Smooth muscle cell (in vitro differentiated cells): ENCODE data around the gene PPP1R3G. TPM values are rescaled to one million over a fixed set of nuclear protein-coding genes. Genes with fewer than 3 reads are reported as not detected.

Experiments used
- DNase-seq: peaks from one replicate; lab custom pipeline; 2025; ENCODE audit not compliant: unreplicated experiment; lab: John Stamatoyannopoulos, UW
- H2AFZ ChIP-seq: fragments of 200-600 bp; sonication (generic); 2 replicates; pipeline ENCODE4 v1.6.0; 2016; ENCODE audit warnings: antibody characterized with exemption, low read depth, mild to moderate bottlenecking
- H3F3A ChIP-seq: fragments of 200-600 bp; sonication (generic); 2 replicates; pipeline ENCODE4 v1.6.0; 2017; ENCODE audit warnings: antibody characterized with exemption, low read depth
- H3K27ac ChIP-seq: fragments of 200-600 bp; sonication (generic); 2 replicates; pipeline ENCODE4 v1.5.1; 2016; ENCODE audit warnings: low read depth, mild to moderate bottlenecking
- H3K27me3 ChIP-seq: fragments of 200-600 bp; sonication (generic); 2 replicates; pipeline ENCODE4 v1.6.1; 2016; ENCODE audit warnings: low read depth, mild to moderate bottlenecking
- H3K36me3 ChIP-seq: fragments of 200-600 bp; sonication (generic); 2 replicates; pipeline ENCODE4 v1.5.1; 2016; ENCODE audit warnings: low read depth
- H3K4me1 ChIP-seq: fragments of 200-600 bp; sonication (generic); 2 replicates; pipeline ENCODE4 v1.5.1; 2016; ENCODE audit warnings: low read depth
- H3K4me2 ChIP-seq: fragments of 200-600 bp; sonication (generic); 2 replicates; pipeline ENCODE4 v1.6.0; 2016; ENCODE audit warnings: mild to moderate bottlenecking
- H3K4me3 ChIP-seq: fragments of 200-600 bp; sonication (generic); 2 replicates; pipeline ENCODE4 v1.5.1; 2016; ENCODE audit warnings: mild to moderate bottlenecking
- H3K79me2 ChIP-seq: fragments of 200-600 bp; sonication (generic); 2 replicates; pipeline ENCODE4 v1.6.0; 2016; ENCODE audit warnings: low read depth, mild to moderate bottlenecking
- H3K9ac ChIP-seq: fragments of 200-600 bp; sonication (generic); 2 replicates; pipeline ENCODE4 v1.6.0; 2016; ENCODE audit warnings: low read depth
- H3K9me3 ChIP-seq: fragments of 200-600 bp; sonication (generic); replicated peaks from 2 replicates; pipeline ENCODE4 v1.5.1; 2016; ENCODE audit warnings: low read depth
- H4K20me1 ChIP-seq: fragments of 200-600 bp; sonication (generic); 2 replicates; pipeline ENCODE4 v1.6.0; 2016; ENCODE audit warnings: low read depth
- CTCF ChIP-seq: fragments of 200-600 bp; sonication (generic); IDR thresholded peaks from 2 replicates; pipeline ENCODE4 v1.5.1; 2017; ENCODE audit warnings: borderline replicate concordance, mild to moderate bottlenecking, antibody characterized with exemption; ENCODE audit not compliant: insufficient read depth, poor library complexity, severe bottlenecking
- WGBS: methylation state at CpG from one replicate; pipeline ENCODE4 v1.1.7; 2016; ENCODE audit warnings: low lambda C conversion rate; 5-methylcytosine and 5-hydroxymethylcytosine counted together
- polyA plus RNA-seq: library from polyadenylated mRNA; unstranded; fragments of >200 nt; fragmentation: Nextera tagmentation; extraction: Ambion mirVana; gene quantifications from 2 replicates; pipeline ENCODE4 v1.2.1, GENCODE V29; 2016
- total RNA-seq: library from RNA; depleted of rRNA; stranded (reverse); fragments of >200 nt; gene quantifications from 2 replicates; pipeline ENCODE4 v1.2.3, GENCODE V29; 2014

PPP1R3G gene
- total RNA-seq (0.63 and 1.4 TPM in 2 replicates), polyA plus RNA-seq (1.4 and 1.8 TPM in 2 replicates)

- peak; percentile 57 for DNase-seq
- WGBS, result under 1% methylated on average over 68 of the region's 83 CpGs
Observed at GRCh38 chr6:5084781-5085647, at the start of gene PPP1R3G. Gene PPP1R3G, plus strand, starts transcription at chr6:5085341. Its CDS starts 145 bp downstream, at chr6:5085486.

GRCh38 chr6:5036269-5036668 lies 48.9 kb upstream of the PPP1R3G start:
- Histone ChIP-seq H3K4me1 (peaks cover 4% of the 10 kb centered on the region), H2AFZ (no peak overlapping the region), H3K4me3 (no peak overlapping the region), H4K20me1 (no peaks in the 10 kb centered on the region), H3K27me3 (no peaks in the 10 kb centered on the region), H3F3A (no peaks in the 10 kb centered on the region), H3K27ac (no peak overlapping the region), H3K4me2 (no peak overlapping the region), H3K9me3 (no peaks in the 10 kb centered on the region), H3K79me2 (no peaks in the 10 kb centered on the region), H3K36me3 (no peaks in the 10 kb centered on the region), H3K9ac (no peak overlapping the region)
- WGBS, result 25% methylated on average over 8 of the region's 8 CpGs
- TF ChIP-seq CTCF, result no peak
- DNase-seq, result peak; percentile 13

More at GRCh38 chr6:5084781-5085647, at the start of gene PPP1R3G:
- Histone ChIP-seq H3K4me3 (peak within 1 kb of the TSS; percentile 66), H3K27me3 (peaks cover 10% of the 10 kb centered on the region), H3K27ac (no peak within 1 kb of the TSS), H4K20me1 (no peaks in the 10 kb centered on the region), H3K4me2 (peak within 1 kb of the TSS; percentile 96), H3K9ac (no peak within 1 kb of the TSS), H3F3A (peaks cover 13% of the 10 kb centered on the region), H3K4me1 (peaks cover 9% of the 10 kb centered on the region), H3K79me2 (no peaks in the 10 kb centered on the region), H3K9me3 (no peaks in the 10 kb centered on the region), H3K36me3 (no peaks in the 10 kb centered on the region), H2AFZ (peak within 1 kb of the TSS; percentile 88)
- no peak for TF ChIP-seq CTCF

- Histone ChIP-seq H3K9ac (no peak overlapping the region), H3K27ac (no peak overlapping the region), H3K4me2 (no peak overlapping the region), H3K36me3 (no peaks in the 10 kb centered on the region), H3K9me3 (no peaks in the 10 kb centered on the region), H3K4me1 (no peaks in the 10 kb centered on the region), H2AFZ (no peak overlapping the region), H3K79me2 (no peaks in the 10 kb centered on the region), H3F3A (no peaks in the 10 kb centered on the region), H3K4me3 (no peak overlapping the region), H4K20me1 (no peaks in the 10 kb centered on the region), H3K27me3 (no peaks in the 10 kb centered on the region)
- no peak for TF ChIP-seq CTCF
- no peak for DNase-seq
- 47% methylated on average over 2 of the region's 2 CpGs for WGBS
Observed at GRCh38 chr6:5041955-5042354, 43.2 kb upstream of the PPP1R3G start.
